GM13977 (cell line): ENCODE results near the gene VCP.

Experiments
- DNase-seq: peaks from one replicate; pipeline ENCODE4 v3.0.0; 2012; ENCODE audit warnings: low spot score
- CTCF ChIP-seq: IDR thresholded peaks from 2 replicates; pipeline ENCODE4 v1.5.1; 2012; ENCODE audit warnings: mild to moderate bottlenecking, control low read depth; ENCODE audit not compliant: insufficient read depth; ENCODE audit errors: extremely low read depth, missing control alignments
- in situ Hi-C: fragments of 300-500 bp; cut with MboI; formaldehyde crosslinking; loops from one replicate; pipeline ENCODE4 v1.12.0; 2022; ENCODE audit warnings: low sequenced_read_pairs, low pct_unique_long_range_greater_than_20kb, mixed read lengths, inconsistent platforms; ENCODE audit not compliant: unreplicated experiment

The VCP gene

GRCh38 chr9:35085078-35085477 lies 12.7 kb upstream of the VCP start:
- TF ChIP-seq CTCF, result no peak
- in situ Hi-C loops, result no loop called here

GRCh38 chr9:35079426-35080341 lies 7.3 kb upstream of the VCP start, which contains the start of gene FANCG:
Gene FANCG (minus strand): TSS chr9:35079942. CDS start chr9:35079524, 418 bp downstream.
- in situ Hi-C loops, result no loop called here
- TF ChIP-seq CTCF, result no peak
- DNase-seq, result peak; percentile 91

More at GRCh38 chr9:35085078-35085477, 12.7 kb upstream of the VCP start:
- DNase-seq, result no peak

- no peak for DNase-seq
- TF ChIP-seq CTCF, result no peak
- in situ Hi-C loops, result no loop called here
Measured at GRCh38 chr9:35079041-35079425, 6.6 kb upstream of the VCP start.

- in situ Hi-C loops, result no loop called here
- no peak for DNase-seq
- TF ChIP-seq CTCF, result no peak
Measured at GRCh38 chr9:35078066-35078465, 5.6 kb upstream of the VCP start.

- in situ Hi-C loops, result no loop called here
- no peak for DNase-seq
- no peak for TF ChIP-seq CTCF
Measured at GRCh38 chr9:35076848-35077247, 4.4 kb upstream of the VCP start.

GRCh38 chr9:35075358-35075757 lies 2.9 kb upstream of the VCP start:
- TF ChIP-seq CTCF, result no peak

GRCh38 chr9:35074791-35075190 lies 2.4 kb upstream of the VCP start:
- TF ChIP-seq CTCF, result no peak
- in situ Hi-C loops, result no loop called here

More at GRCh38 chr9:35075358-35075757, 2.9 kb upstream of the VCP start:
- DNase-seq, result no peak
- in situ Hi-C loops, result no loop called here

More at GRCh38 chr9:35074791-35075190, 2.4 kb upstream of the VCP start:
- DNase-seq, result no peak
